ENCODE results near the gene DPH7. TPM values are rescaled to one million over a fixed set of nuclear protein-coding genes. Genes with fewer than 3 reads are reported as not detected.
"Not testable (repeated sequence)": the region's sequence is repeated elsewhere in the genome, so short reads cannot be mapped to it uniquely, and the experiment has no call there.

The DPH7 gene
- total and polyA plus RNA-seq, 4 donors = 21.7 to 82.1 (median 45.4) TPM

- H3K4me1 ChIP-seq (ENCODE audit: control insufficient read depth, insufficient read depth, low read length) = peaks cover 34% of the 10 kb centered on the region
- WGBS (ENCODE audit: insufficient coverage) = 12% methylated on average over 57 of the region's 58 CpGs
- peak overlapping the region; percentile 54 for H3K4me3 ChIP-seq (ENCODE audit: low read depth, low read length)
- H3K9me3 ChIP-seq (ENCODE audit: control insufficient read depth, insufficient read depth, low read length) = no peaks in the 10 kb centered on the region
- peak in 1 of 6 donors; percentile 29 for DNase-seq (ENCODE audit: low read depth in 4 of 6, low spot score in 6 of 6)
- peaks cover 48% of the 10 kb centered on the region for H3K36me3 ChIP-seq (ENCODE audit: control insufficient read depth, insufficient read depth, low read length)
- H3K27ac ChIP-seq (ENCODE audit: low read depth, low read length) = peak overlapping the region; percentile 47
- H3K27me3 ChIP-seq (ENCODE audit: control insufficient read depth, insufficient read depth, low read length) = no peaks in the 10 kb centered on the region
These were observed 26.5 kb downstream of the DPH7 start for GRCh38 chr9:137552022-137552768.

- Histone ChIP-seq H3K36me3 (ENCODE audit: control insufficient read depth, insufficient read depth, low read length) (peaks cover 48% of the 10 kb centered on the region), H3K27ac (ENCODE audit: low read depth, low read length) (peak within 1 kb of the TSS; percentile 52), H3K4me3 (ENCODE audit: low read depth, low read length) (peak within 1 kb of the TSS; percentile 54), H3K9me3 (ENCODE audit: control insufficient read depth, insufficient read depth, low read length) (no peaks in the 10 kb centered on the region), H3K4me1 (ENCODE audit: control insufficient read depth, insufficient read depth, low read length) (peaks cover 31% of the 10 kb centered on the region), H3K27me3 (ENCODE audit: control insufficient read depth, insufficient read depth, low read length) (no peaks in the 10 kb centered on the region)
- DNase-seq (ENCODE audit: low read depth in 4 of 6, low spot score in 6 of 6) = peak in 5 of 6 donors; percentile 82 to 97 (median 89)
- under 1% methylated on average over 106 of the region's 106 CpGs for whole genome bisulfite sequencing (ENCODE audit: insufficient coverage)
These were observed 27.3 kb downstream of the DPH7 start, which contains the start of gene MRPL41 for GRCh38 chr9:137551264-137552021. Gene MRPL41, plus strand, starts transcription at chr9:137551879. Its CDS starts 203 bp downstream, at chr9:137552082.

DNA sequence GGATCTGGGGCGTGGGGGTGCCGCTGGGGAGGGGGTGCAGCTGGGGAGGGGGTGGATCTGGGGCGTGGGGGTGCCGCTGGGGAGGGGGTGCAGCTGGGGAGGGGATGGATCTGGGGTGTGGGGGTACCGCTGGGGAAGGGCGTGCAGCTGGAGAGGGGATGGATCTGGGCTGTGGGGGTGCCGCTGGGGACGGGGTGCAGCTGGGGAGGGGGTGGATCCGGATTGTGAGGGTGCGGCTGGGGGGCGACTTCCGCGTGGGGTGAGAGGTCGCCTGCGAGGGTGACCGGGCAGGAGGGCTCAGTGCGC, 27.8 kb downstream of the DPH7 start:
- H3K27ac ChIP-seq (ENCODE audit: low read depth, low read length) = peak overlapping the region; percentile 52
- H3K36me3 ChIP-seq (ENCODE audit: control insufficient read depth, insufficient read depth, low read length) = peaks cover 44% of the 10 kb centered on the region
- not testable (repeated sequence) for H3K27me3 ChIP-seq (ENCODE audit: control insufficient read depth, insufficient read depth, low read length); H3K9me3 ChIP-seq (ENCODE audit: control insufficient read depth, insufficient read depth, low read length); DNase-seq (ENCODE audit: low read depth in 4 of 6, low spot score in 6 of 6)
- H3K4me3 ChIP-seq (ENCODE audit: low read depth, low read length) = peak overlapping the region; percentile 46
- WGBS (ENCODE audit: insufficient coverage) = 0% methylated on average over 9 of the region's 17 CpGs
- peaks cover 26% of the 10 kb centered on the region for H3K4me1 ChIP-seq (ENCODE audit: control insufficient read depth, insufficient read depth, low read length)

DNA sequence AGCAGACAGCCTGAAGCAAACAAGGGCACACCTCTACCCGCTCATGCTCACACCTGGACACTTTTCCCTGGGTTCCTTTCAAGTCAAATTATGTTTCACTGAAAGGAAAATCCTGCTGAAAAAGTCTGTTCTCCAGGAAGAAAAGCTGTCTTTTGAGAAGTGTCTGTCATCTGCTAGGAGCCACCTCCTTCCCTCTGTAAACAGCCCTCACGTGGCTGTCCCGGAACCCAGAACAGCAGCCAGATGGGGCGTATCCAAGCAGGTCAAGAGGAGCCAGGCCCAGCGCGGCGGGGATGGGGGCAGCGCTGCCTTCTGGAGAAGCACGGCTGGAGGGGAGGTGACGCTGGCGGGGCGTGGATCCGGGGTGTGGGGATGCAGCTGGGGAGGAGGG, 28.5 kb downstream of the DPH7 start, which contains the start of gene PNPLA7:
Gene PNPLA7 (minus strand): TSS at position 172 of the 391 bp plus-strand sequence. CDS start 205 bp downstream, outside the sequence.
- H3K4me3 ChIP-seq (ENCODE audit: low read depth, low read length) = peak within 1 kb of the TSS; percentile 46
- no peaks in the 10 kb centered on the region for H3K9me3 ChIP-seq (ENCODE audit: control insufficient read depth, insufficient read depth, low read length)
- H3K27ac ChIP-seq (ENCODE audit: low read depth, low read length) = peak within 1 kb of the TSS; percentile 52
- WGBS (ENCODE audit: insufficient coverage) = 6% methylated on average over 8 of the region's 13 CpGs
- H3K36me3 ChIP-seq (ENCODE audit: control insufficient read depth, insufficient read depth, low read length) = peaks cover 37% of the 10 kb centered on the region
- H3K27me3 ChIP-seq (ENCODE audit: control insufficient read depth, insufficient read depth, low read length) = no peaks in the 10 kb centered on the region
- peaks cover 22% of the 10 kb centered on the region for H3K4me1 ChIP-seq (ENCODE audit: control insufficient read depth, insufficient read depth, low read length)
- DNase-seq (ENCODE audit: low read depth in 4 of 6, low spot score in 6 of 6) = peak in 3 of 6 donors; percentile 38 to 88 (median 76)

GRCh38 chr9:137547687-137548543, 30.8 kb downstream of the DPH7 start:
- DNase-seq (ENCODE audit: low read depth in 4 of 6, low spot score in 6 of 6) = no peak
- Histone ChIP-seq H3K27me3 (ENCODE audit: control insufficient read depth, insufficient read depth, low read length) (no peaks in the 10 kb centered on the region), H3K9me3 (ENCODE audit: control insufficient read depth, insufficient read depth, low read length) (no peaks in the 10 kb centered on the region), H3K4me3 (ENCODE audit: low read depth, low read length) (no peak overlapping the region), H3K4me1 (ENCODE audit: control insufficient read depth, insufficient read depth, low read length) (peaks cover 25% of the 10 kb centered on the region), H3K36me3 (ENCODE audit: control insufficient read depth, insufficient read depth, low read length) (peaks cover 30% of the 10 kb centered on the region), H3K27ac (ENCODE audit: low read depth, low read length) (no peak overlapping the region)
- WGBS (ENCODE audit: insufficient coverage) = 90% methylated on average over 18 of the region's 23 CpGs

DNA sequence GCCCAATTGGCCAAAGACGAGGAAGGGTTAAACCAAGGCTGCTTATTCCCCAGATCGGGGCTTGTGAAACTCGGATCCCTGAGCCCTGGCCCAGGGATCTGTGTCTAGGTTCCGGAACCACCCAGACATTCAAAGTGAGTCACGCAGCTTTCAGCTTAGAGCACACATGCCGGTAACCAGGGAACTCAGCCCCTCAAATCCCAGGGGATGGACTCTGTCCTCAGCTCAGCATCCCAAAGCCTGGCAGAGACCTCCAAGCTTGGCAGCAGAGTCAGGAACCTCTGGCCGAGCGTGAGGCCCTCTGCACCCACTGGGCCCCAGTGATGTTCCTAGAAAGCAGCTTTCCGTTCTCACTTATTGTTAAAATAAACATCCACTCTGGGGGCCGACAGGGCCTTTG, 33.6 kb downstream of the DPH7 start:
- no peaks in the 10 kb centered on the region for H3K27me3 ChIP-seq (ENCODE audit: control insufficient read depth, insufficient read depth, low read length)
- peaks cover 15% of the 10 kb centered on the region for H3K4me1 ChIP-seq (ENCODE audit: control insufficient read depth, insufficient read depth, low read length)
- no peak overlapping the region for H3K27ac ChIP-seq (ENCODE audit: low read depth, low read length)
- 84% methylated on average over 8 of the region's 10 CpGs for WGBS (ENCODE audit: insufficient coverage)
- H3K36me3 ChIP-seq (ENCODE audit: control insufficient read depth, insufficient read depth, low read length) = peaks cover 44% of the 10 kb centered on the region
- no peak for DNase-seq (ENCODE audit: low read depth in 4 of 6, low spot score in 6 of 6)
- no peak overlapping the region for H3K4me3 ChIP-seq (ENCODE audit: low read depth, low read length)
- H3K9me3 ChIP-seq (ENCODE audit: control insufficient read depth, insufficient read depth, low read length) = no peaks in the 10 kb centered on the region

- H3K4me3 ChIP-seq (ENCODE audit: low read depth, low read length) = no peak overlapping the region
- no peaks in the 10 kb centered on the region for H3K9me3 ChIP-seq (ENCODE audit: control insufficient read depth, insufficient read depth, low read length)
- H3K27me3 ChIP-seq (ENCODE audit: control insufficient read depth, insufficient read depth, low read length) = no peaks in the 10 kb centered on the region
- DNase-seq (ENCODE audit: low read depth in 4 of 6, low spot score in 6 of 6) = no peak
- peaks cover 9% of the 10 kb centered on the region for H3K4me1 ChIP-seq (ENCODE audit: control insufficient read depth, insufficient read depth, low read length)
- H3K27ac ChIP-seq (ENCODE audit: low read depth, low read length) = no peak overlapping the region
- 85% methylated on average over 8 of the region's 12 CpGs for WGBS (ENCODE audit: insufficient coverage)
- peaks cover 45% of the 10 kb centered on the region for H3K36me3 ChIP-seq (ENCODE audit: control insufficient read depth, insufficient read depth, low read length)
These were observed 34.5 kb downstream of the DPH7 start for GRCh38 chr9:137544176-137544760.

- WGBS (ENCODE audit: insufficient coverage) = 91% methylated on average over 25 of the region's 25 CpGs
- H3K36me3 ChIP-seq (ENCODE audit: control insufficient read depth, insufficient read depth, low read length) = peaks cover 45% of the 10 kb centered on the region
- no peaks in the 10 kb centered on the region for H3K27me3 ChIP-seq (ENCODE audit: control insufficient read depth, insufficient read depth, low read length)
- H3K9me3 ChIP-seq (ENCODE audit: control insufficient read depth, insufficient read depth, low read length) = no peaks in the 10 kb centered on the region
- H3K4me3 ChIP-seq (ENCODE audit: low read depth, low read length) = no peak overlapping the region
- H3K27ac ChIP-seq (ENCODE audit: low read depth, low read length) = no peak overlapping the region
- H3K4me1 ChIP-seq (ENCODE audit: control insufficient read depth, insufficient read depth, low read length) = peaks cover 9% of the 10 kb centered on the region
- DNase-seq (ENCODE audit: low read depth in 4 of 6, low spot score in 6 of 6) = no peak
These were observed 35.3 kb downstream of the DPH7 start for GRCh38 chr9:137543237-137543963.
